Tibial nerve (tissue), 3 donors: ENCODE data around the gene ENDOV.

ENCODE experiments used
- POLR2A ChIP-seq, 2 donors: fragments of 450-650 bp; IDR thresholded peaks; one replicate each; pipeline ENCODE4 v1.6.1; 2017; ENCODE audit warnings: antibody characterized with exemption in 2 of 2, mild to moderate bottlenecking in 2 of 2, moderate library complexity in 2 of 2
- TF ChIP-seq, protein P1 (sequence below), 5 experiments: fragments of 200-600 bp in 3 of 5; fragments of 450-650 bp in 2 of 5; sonication (generic) in 3 of 5; IDR thresholded peaks; one replicate each; pipeline ENCODE4 v1.5.1; 2016 to 2019; ENCODE audit warnings: antibody characterized with exemption in 5 of 5, mild to moderate bottlenecking in 3 of 5, moderate library complexity in 2 of 5

- TF ChIP-seq, protein P1, sequence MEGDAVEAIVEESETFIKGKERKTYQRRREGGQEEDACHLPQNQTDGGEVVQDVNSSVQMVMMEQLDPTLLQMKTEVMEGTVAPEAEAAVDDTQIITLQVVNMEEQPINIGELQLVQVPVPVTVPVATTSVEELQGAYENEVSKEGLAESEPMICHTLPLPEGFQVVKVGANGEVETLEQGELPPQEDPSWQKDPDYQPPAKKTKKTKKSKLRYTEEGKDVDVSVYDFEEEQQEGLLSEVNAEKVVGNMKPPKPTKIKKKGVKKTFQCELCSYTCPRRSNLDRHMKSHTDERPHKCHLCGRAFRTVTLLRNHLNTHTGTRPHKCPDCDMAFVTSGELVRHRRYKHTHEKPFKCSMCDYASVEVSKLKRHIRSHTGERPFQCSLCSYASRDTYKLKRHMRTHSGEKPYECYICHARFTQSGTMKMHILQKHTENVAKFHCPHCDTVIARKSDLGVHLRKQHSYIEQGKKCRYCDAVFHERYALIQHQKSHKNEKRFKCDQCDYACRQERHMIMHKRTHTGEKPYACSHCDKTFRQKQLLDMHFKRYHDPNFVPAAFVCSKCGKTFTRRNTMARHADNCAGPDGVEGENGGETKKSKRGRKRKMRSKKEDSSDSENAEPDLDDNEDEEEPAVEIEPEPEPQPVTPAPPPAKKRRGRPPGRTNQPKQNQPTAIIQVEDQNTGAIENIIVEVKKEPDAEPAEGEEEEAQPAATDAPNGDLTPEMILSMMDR (IDR thresholded peaks at IDR 0.05), result no peak
- no peak for TF ChIP-seq POLR2A (IDR thresholded peaks at IDR 0.05)
Observed at GRCh38 chr17:80441133-80441578, 26.2 kb downstream of the ENDOV start.
